Type B pancreatic cell (in vitro differentiated cells): ENCODE measurements around the gene CSTPP1. TPM values are rescaled to one million over a fixed set of nuclear protein-coding genes. Genes with fewer than 3 reads are reported as not detected.
A peak's percentile ranks its signal among the peaks of the same experiment; 100 is the strongest.

Experiments
- DNase-seq: peaks from one replicate; pipeline ENCODE4 v3.0.0; 2021; ENCODE audit warnings: mixed read lengths; ENCODE audit not compliant: unreplicated experiment; ENCODE audit errors: extremely low spot score
- H3K27ac Mint-ChIP-seq: 2 replicates; pipeline ENCODE4 v1.8.0; 2021; ENCODE audit warnings: mild to moderate bottlenecking, mixed read lengths
- H3K27me3 Mint-ChIP-seq: 2 replicates; pipeline ENCODE4 v1.8.0; 2021; ENCODE audit warnings: mixed read lengths
- H3K36me3 Mint-ChIP-seq: 2 replicates; pipeline ENCODE4 v1.8.0; 2021; ENCODE audit warnings: mixed read lengths
- H3K4me1 Mint-ChIP-seq: one replicate; pipeline ENCODE4 v1.8.0; 2021; ENCODE audit warnings: mixed read lengths; ENCODE audit not compliant: unreplicated experiment
- H3K4me3 Mint-ChIP-seq: 2 replicates; pipeline ENCODE4 v1.8.0; 2021; ENCODE audit warnings: mild to moderate bottlenecking, mixed read lengths
- H3K9me3 Mint-ChIP-seq: 2 replicates; pipeline ENCODE4 v1.8.0; 2021; ENCODE audit warnings: mixed read lengths
- total RNA-seq: library from RNA; stranded (reverse); gene quantifications from 2 replicates; pipeline ENCODE4 v1.2.1, GENCODE V29; 2021; ENCODE audit warnings: low replicate concordance
- TF ChIP-seq, protein P1 (sequence below): fragments of 200-600 bp; sonication (generic); conservative IDR thresholded peaks from 2 replicates; pipeline ENCODE4 v1.5.0; 2021; ENCODE audit warnings: antibody characterized with exemption, mild to moderate bottlenecking

CSTPP1 gene
- total RNA-seq, 1 donor from 2014 or later = 44.4 TPM

DNA sequence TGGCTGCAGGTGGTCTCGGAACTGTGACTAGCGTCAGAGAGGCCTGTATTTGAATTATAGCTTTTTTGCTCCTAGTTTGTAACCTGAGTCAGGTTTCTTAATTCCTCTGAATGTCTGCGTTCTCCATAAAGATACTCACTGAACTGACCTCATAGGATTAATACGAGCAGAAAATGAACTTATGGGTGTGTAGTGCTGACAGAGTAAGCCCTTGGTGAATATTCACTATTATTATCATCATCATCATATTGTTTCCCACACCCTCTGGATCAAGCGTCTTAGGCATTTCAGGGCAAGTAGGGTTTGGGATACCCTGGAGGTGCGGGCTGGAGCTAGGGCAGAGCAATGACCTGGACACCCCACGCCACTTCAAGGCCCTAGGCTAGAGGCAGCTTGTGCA, 211.1 kb downstream of the CSTPP1 start:
- H3K4me1 Mint-ChIP-seq = peaks cover 38% of the 10 kb centered on the region
- H3K4me3 Mint-ChIP-seq = no peak overlapping the region
- H3K27ac Mint-ChIP-seq = no peak overlapping the region
- no peaks in the 10 kb centered on the region for H3K27me3 Mint-ChIP-seq
- H3K9me3 Mint-ChIP-seq = no peaks in the 10 kb centered on the region
- DNase-seq = no peak
- TF ChIP-seq, protein P1, sequence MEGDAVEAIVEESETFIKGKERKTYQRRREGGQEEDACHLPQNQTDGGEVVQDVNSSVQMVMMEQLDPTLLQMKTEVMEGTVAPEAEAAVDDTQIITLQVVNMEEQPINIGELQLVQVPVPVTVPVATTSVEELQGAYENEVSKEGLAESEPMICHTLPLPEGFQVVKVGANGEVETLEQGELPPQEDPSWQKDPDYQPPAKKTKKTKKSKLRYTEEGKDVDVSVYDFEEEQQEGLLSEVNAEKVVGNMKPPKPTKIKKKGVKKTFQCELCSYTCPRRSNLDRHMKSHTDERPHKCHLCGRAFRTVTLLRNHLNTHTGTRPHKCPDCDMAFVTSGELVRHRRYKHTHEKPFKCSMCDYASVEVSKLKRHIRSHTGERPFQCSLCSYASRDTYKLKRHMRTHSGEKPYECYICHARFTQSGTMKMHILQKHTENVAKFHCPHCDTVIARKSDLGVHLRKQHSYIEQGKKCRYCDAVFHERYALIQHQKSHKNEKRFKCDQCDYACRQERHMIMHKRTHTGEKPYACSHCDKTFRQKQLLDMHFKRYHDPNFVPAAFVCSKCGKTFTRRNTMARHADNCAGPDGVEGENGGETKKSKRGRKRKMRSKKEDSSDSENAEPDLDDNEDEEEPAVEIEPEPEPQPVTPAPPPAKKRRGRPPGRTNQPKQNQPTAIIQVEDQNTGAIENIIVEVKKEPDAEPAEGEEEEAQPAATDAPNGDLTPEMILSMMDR = no peak
- peaks cover 10% of the 10 kb centered on the region for H3K36me3 Mint-ChIP-seq

DNA sequence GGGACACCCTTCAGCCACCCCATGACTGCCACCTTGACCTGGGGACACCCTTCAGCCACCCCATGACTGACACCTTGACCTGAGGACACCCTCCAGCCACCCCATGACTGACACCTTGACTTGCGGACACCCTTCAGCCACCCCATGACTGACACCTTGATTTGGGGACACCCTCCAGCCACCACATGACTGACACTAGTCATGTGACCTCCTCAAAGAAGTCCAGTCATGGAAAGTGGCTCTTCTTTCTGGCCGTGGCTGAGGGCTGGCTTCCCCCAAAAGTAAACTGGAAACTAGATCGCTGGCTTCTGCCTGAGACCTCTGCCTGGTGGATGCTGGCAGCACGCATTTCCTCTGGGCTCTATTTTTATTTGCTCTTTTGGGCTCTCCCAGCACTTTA, 211.7 kb downstream of the CSTPP1 start:
- H3K9me3 Mint-ChIP-seq = no peaks in the 10 kb centered on the region
- H3K4me3 Mint-ChIP-seq = no peak overlapping the region
- no peak for DNase-seq
- H3K27ac Mint-ChIP-seq = no peak overlapping the region
- TF ChIP-seq, protein P1 = no peak
- no peaks in the 10 kb centered on the region for H3K27me3 Mint-ChIP-seq
- peaks cover 10% of the 10 kb centered on the region for H3K36me3 Mint-ChIP-seq
- peaks cover 38% of the 10 kb centered on the region for H3K4me1 Mint-ChIP-seq

DNA sequence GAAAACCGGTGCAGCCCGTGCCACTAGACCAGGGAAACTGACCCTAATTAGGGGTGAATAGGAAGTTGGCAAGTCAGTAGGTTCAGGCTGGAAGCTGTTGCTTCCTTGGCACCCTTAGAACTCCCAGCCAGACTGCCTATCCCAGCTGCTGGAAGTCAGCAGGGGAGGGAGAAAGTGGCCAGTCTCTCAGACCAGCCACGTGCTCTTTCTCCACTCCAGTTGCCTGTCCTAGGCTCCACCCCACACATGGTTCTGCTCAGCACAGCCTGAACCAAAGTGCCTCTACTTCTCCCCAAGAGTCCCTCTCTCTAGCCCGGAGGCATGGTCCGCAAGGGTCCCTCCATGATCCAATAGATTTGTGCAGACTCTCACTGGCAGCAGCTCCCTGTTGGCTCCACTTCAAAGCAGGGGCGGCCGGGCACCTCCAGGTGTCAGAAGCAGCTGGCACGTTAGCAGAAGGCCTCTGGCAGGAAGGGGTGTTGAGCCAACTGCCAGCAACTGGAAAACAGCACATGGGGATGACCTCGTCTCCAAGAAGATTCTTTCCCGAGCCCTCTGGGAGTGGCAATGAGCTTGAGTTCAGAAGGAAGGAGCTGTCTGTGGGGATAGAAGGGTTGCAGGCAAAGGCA, 212.5 kb downstream of the CSTPP1 start:
- no peak overlapping the region for H3K27ac Mint-ChIP-seq
- no peaks in the 10 kb centered on the region for H3K9me3 Mint-ChIP-seq
- H3K27me3 Mint-ChIP-seq = no peaks in the 10 kb centered on the region
- H3K4me3 Mint-ChIP-seq = no peak overlapping the region
- peaks cover 10% of the 10 kb centered on the region for H3K36me3 Mint-ChIP-seq
- H3K4me1 Mint-ChIP-seq = peaks cover 35% of the 10 kb centered on the region
- DNase-seq = no peak
- TF ChIP-seq, protein P1 = no peak

DNA sequence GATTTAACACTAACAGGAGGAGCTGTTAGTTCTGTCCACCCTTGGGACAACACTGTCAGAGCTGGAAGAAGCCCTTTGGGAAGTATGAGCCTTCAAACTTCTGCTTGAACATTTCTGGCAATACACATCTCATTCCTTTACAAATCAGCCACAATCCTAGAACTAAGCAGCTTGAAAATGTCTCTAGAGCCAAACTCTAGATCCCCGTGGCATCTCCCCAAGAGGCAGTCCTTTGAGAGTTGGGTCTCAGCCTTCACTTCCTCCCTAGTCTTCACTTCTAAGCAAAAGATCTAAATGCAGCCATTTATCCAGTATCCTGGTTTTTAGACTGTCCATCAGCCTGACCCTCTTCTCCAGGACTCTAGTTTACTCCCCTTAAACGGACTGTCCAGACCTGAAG, 213.2 kb downstream of the CSTPP1 start:
- no peak for DNase-seq
- no peaks in the 10 kb centered on the region for H3K9me3 Mint-ChIP-seq
- TF ChIP-seq, protein P1 = no peak
- peaks cover 10% of the 10 kb centered on the region for H3K36me3 Mint-ChIP-seq
- no peak overlapping the region for H3K4me3 Mint-ChIP-seq
- no peaks in the 10 kb centered on the region for H3K27me3 Mint-ChIP-seq
- peaks cover 35% of the 10 kb centered on the region for H3K4me1 Mint-ChIP-seq
- H3K27ac Mint-ChIP-seq = no peak overlapping the region

DNA sequence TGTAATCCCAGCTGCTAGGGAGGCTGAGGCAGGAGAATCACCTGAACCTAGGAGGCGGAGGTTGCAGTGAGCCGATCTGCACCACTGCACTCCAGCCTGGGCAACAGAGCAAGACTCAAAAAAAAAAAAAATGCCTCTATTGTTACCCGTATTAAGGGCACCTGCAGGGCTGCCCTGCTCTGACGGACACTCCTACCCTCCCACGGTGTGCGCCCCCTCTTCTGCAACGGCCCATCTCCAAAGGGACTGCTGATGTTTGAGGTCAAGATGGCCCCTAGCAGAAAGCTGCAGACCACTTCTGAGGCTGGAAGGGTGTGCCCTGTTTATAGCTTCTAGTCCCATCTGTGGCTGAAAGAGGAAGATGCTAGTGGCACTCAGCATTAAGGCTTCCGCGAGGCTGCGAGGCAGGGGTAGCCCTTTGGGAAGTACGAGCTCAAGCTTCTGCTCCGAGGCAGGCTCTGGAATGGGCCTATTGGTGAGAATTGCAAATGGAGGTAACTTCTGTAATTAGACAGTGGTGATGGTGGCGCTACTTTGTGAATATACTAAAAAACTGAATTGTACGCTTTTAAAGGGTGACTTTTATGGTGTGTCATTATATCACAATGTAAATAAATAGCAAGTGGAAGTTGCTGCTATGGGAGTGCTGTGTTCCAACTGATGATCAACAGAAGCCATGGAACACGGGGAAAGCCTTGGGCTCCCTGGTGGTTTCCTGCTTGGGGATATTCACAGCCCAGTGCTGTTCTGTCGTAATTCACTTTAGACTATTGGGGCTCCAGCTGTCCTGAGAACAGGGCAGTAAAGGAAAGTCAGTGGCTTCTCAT, 215.8 kb downstream of the CSTPP1 start:
- Mint-ChIP-seq H3K27me3 (no peaks in the 10 kb centered on the region), H3K9me3 (no peaks in the 10 kb centered on the region), H3K4me1 (peaks cover 34% of the 10 kb centered on the region), H3K36me3 (peaks cover 10% of the 10 kb centered on the region), H3K27ac (peak overlapping the region; percentile 15), H3K4me3 (no peak overlapping the region)
- DNase-seq = no peak
- TF ChIP-seq, protein P1 = no peak
